OCI-LY3 (cell line): ENCODE data around the gene USP32.

Experiments
- H2AFZ ChIP-seq: fragments of 200-600, 300-600 bp; shearing (Covaris generic); 2 replicates; pipeline ENCODE4 v1.6.0; 2014; ENCODE audit warnings: antibody characterized with exemption, low read depth, low read length
- H3K27ac ChIP-seq: fragments of 200-600, 300-600 bp; sonication (generic); 2 replicates; pipeline ENCODE4 v1.5.1; 2014; ENCODE audit warnings: mild to moderate bottlenecking, low read length, moderate library complexity, mixed read lengths
- H3K27me3 ChIP-seq: fragments of 200-600, 300-600 bp; sonication (generic); 2 replicates; pipeline ENCODE4 v1.6.1; 2014; ENCODE audit warnings: low read depth, low read length, mixed read lengths
- H3K36me3 ChIP-seq: fragments of 200-600, 300-600 bp; sonication (generic); replicated peaks from 2 replicates; pipeline ENCODE3; 2014; ENCODE audit warnings: low read depth, low read length, mixed read lengths
- H3K4me1 ChIP-seq: fragments of 300-600, 200-600 bp; sonication (generic); 2 replicates; pipeline ENCODE4 v1.6.1; 2014; ENCODE audit warnings: low read length, mixed read lengths
- H3K4me2 ChIP-seq: fragments of 200-600, 300-600 bp; sonication (generic); 2 replicates; pipeline ENCODE4 v1.6.1; 2014; ENCODE audit warnings: low read length, mixed read lengths
- H3K4me3 ChIP-seq: fragments of 300-600, 200-600 bp; sonication (generic); 2 replicates; pipeline ENCODE4 v1.5.1; 2014; ENCODE audit warnings: antibody characterized with exemption, mild to moderate bottlenecking, low read length, moderate library complexity
- H3K79me2 ChIP-seq: fragments of 300-600, 200-600 bp; shearing (Covaris generic); 2 replicates; pipeline ENCODE4 v1.6.1; 2014; ENCODE audit warnings: mild to moderate bottlenecking, low read length, mixed read lengths
- H3K9ac ChIP-seq: fragments of 300-600, 200-600 bp; shearing (Covaris generic); 2 replicates; pipeline ENCODE4 v1.6.0; 2014; ENCODE audit warnings: mild to moderate bottlenecking, low read length, moderate library complexity
- H3K9me3 ChIP-seq: fragments of 200-600, 300-600 bp; shearing (Covaris generic); 2 replicates; pipeline ENCODE4 v1.6.1; 2014; ENCODE audit warnings: low read length, mixed read lengths; ENCODE audit not compliant: insufficient read depth
- H4K20me1 ChIP-seq: fragments of 200-600, 300-600 bp; sonication (generic); 2 replicates; pipeline ENCODE4 v1.6.1; 2016; ENCODE audit warnings: low read length, mixed read lengths; ENCODE audit not compliant: insufficient read depth
- CTCF ChIP-seq: fragments of 200-600, 300-600 bp; sonication (generic); IDR thresholded peaks from 2 replicates; pipeline ENCODE4 v1.5.1; 2014; ENCODE audit warnings: antibody characterized with exemption, low read length, low read depth
- EZH2phosphoT487 ChIP-seq: fragments of 200-600 bp; shearing (Covaris generic); IDR thresholded peaks from 2 replicates; pipeline ENCODE4 v1.6.1; 2018; ENCODE audit warnings: antibody characterized with exemption, mixed run types, low read depth

Gene USP32

GRCh38 chr17:60398227-60398959 is 6.5 kb upstream of the USP32 start:
- Histone ChIP-seq H3K36me3 (no peaks in the 10 kb centered on the region), H3K9me3 (no peaks in the 10 kb centered on the region), H3K9ac (peak overlapping the region; percentile 25; the same call in 1 of the 2 replicates), H3K4me3 (no peak overlapping the region), H3K79me2 (no peaks in the 10 kb centered on the region), H2AFZ (no peak overlapping the region), H3K27ac (peak overlapping the region; percentile 46), H4K20me1 (no peaks in the 10 kb centered on the region), H3K27me3 (no peaks in the 10 kb centered on the region), H3K4me2 (peak overlapping the region; percentile 46), H3K4me1 (peaks cover 16% of the 10 kb centered on the region)
- no peak for TF ChIP-seq CTCF
- TF ChIP-seq EZH2phosphoT487, result no peak

- H4K20me1 ChIP-seq, result no peaks in the 10 kb centered on the region
- H3K36me3 ChIP-seq, result no peaks in the 10 kb centered on the region
- H3K4me2 ChIP-seq, result no peak overlapping the region
- H3K27me3 ChIP-seq, result peaks cover 5% of the 10 kb centered on the region; the same call in 1 of the 2 replicates
- no peaks in the 10 kb centered on the region for H3K9me3 ChIP-seq
- H3K4me1 ChIP-seq, result peaks cover 21% of the 10 kb centered on the region
- no peak overlapping the region for H3K27ac ChIP-seq
- H3K9ac ChIP-seq, result no peak overlapping the region
- peaks cover 7% of the 10 kb centered on the region for H3K79me2 ChIP-seq
- TF ChIP-seq EZH2phosphoT487 (no peak), CTCF (no peak)
- no peak overlapping the region for H2AFZ ChIP-seq
- no peak overlapping the region for H3K4me3 ChIP-seq
Measured at GRCh38 chr17:60396412-60396811, 4.5 kb upstream of the USP32 start.

GRCh38 chr17:60395508-60396065 is 3.7 kb upstream of the USP32 start:
- H3K9ac ChIP-seq, result no peak overlapping the region
- TF ChIP-seq EZH2phosphoT487, result no peak
- no peak for TF ChIP-seq CTCF

More at GRCh38 chr17:60395508-60396065, 3.7 kb upstream of the USP32 start:
- Histone ChIP-seq H3K27ac (no peak overlapping the region), H3K27me3 (peaks cover 9% of the 10 kb centered on the region; the same call in 1 of the 2 replicates), H3K9me3 (no peaks in the 10 kb centered on the region), H3K79me2 (peaks cover 15% of the 10 kb centered on the region), H3K4me2 (no peak overlapping the region), H3K36me3 (no peaks in the 10 kb centered on the region), H2AFZ (no peak overlapping the region), H3K4me1 (peaks cover 26% of the 10 kb centered on the region), H3K4me3 (no peak overlapping the region), H4K20me1 (peaks cover 2% of the 10 kb centered on the region; the same call in 1 of the 2 replicates)
